Mucosa of gallbladder (tissue), 1 donor: ENCODE data around the gene PPARG. TPM values are rescaled to one million over a fixed set of nuclear protein-coding genes. Genes with fewer than 3 reads are reported as not detected.
A peak's percentile ranks its signal among the peaks of the same experiment; 100 is the strongest.
"Not testable (repeated sequence)": the region's sequence is repeated elsewhere in the genome, so short reads cannot be mapped to it uniquely, and the experiment has no call there.

Source experiments
- DNase-seq: peaks from one replicate; pipeline ENCODE4 v3.0.0-alpha.2; 2020; ENCODE audit warnings: low spot score
- total RNA-seq: library from RNA; stranded (reverse); gene quantifications from one replicate; pipeline ENCODE4 v1.2.1, GENCODE V29; 2021
- donor health status: DM: no; HTN: no; CAD: no.

Gene PPARG
- total RNA-seq, 1 donor from 2014 or later: 13.0 TPM

DNA sequence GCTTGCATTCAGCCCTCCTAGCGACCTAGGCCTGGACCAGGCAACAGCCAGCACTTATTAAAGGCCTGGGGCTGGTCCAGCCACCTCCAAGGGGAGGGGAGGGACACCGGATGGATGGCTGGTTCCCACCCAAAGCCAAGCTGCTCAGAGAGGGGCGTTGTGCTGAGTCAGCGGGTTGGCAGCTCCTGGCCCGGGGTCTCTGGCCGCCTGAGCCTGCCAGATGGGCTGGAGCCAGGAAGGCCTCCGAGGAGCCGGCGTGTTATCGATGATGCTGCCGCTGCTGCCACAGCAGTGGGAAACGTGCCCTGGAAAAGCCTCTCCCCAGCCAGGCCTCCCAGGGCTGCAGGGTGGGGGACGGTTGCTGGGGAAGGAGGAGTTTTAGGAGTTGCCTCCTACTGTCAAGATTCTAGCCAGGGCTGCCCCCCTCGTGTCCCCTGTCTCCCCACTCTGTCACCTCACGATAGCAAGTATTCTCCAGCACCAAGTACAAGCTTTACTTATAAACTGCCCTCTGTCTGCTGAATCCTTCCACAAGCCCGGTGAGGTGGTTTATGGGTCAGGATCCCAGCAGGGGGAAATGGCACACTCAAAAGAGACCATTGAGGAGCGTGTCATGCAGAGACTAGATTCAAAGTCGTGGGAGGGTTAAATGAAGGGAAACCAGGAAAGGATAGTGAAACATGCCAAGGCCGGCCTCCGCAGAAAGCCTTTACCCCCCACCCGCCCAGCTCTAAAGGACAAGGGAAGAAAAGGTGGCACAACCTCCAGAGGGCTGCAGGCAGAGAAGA, 152.3 kb downstream of the PPARG start:
- no peak for DNase-seq

- DNase-seq: no peak
These were observed 154.0 kb downstream of the PPARG start for GRCh38 chr3:12442654-12443501.

- no peak for DNase-seq
These were observed 155.1 kb downstream of the PPARG start for GRCh38 chr3:12443781-12444522.

DNA sequence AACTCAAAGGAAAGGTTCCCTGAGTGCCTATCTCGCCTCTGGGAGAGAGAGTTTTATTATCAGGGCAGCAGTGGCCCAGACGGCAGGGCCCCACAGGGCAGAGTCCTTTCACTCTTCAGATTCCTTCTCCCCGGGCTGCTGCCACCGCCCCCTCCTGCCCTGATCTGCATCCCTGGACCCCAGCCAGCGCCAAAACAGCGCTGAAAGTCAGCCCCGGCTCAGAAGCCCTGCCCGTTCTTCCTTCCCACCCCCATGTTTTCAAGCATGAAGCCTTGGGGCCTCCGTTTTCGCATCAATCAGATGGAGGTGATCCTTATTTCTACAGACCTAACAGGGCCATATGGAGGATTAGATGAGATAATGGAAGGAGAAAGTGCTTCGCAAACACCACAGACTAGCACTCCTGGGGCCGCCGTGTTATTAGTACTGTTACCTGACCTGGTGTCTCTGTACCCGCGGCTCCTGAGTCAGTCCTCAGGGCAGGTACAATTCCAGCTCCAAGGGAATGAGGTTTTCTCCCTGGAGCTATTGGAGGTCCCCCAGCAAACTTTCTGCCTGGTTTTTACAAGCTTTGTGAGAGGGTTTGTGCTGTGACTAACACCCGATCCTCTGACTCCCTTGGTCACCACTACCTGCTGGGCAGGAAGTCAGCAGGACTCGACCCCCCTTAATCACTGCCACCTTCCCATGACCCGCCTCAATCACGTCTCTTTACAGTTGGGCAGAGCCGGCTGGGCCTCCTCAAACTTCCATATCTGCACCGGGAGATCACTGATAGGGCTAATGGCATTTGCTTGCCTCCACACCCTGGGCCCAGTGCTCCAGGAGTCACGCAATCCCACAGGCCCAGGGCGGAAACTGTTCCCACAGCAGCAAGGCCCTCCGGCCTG, 156.0 kb downstream of the PPARG start:
- DNase-seq: peak; percentile 20

GRCh38 chr3:12445523-12446240, 156.8 kb downstream of the PPARG start:
- no peak for DNase-seq

DNA sequence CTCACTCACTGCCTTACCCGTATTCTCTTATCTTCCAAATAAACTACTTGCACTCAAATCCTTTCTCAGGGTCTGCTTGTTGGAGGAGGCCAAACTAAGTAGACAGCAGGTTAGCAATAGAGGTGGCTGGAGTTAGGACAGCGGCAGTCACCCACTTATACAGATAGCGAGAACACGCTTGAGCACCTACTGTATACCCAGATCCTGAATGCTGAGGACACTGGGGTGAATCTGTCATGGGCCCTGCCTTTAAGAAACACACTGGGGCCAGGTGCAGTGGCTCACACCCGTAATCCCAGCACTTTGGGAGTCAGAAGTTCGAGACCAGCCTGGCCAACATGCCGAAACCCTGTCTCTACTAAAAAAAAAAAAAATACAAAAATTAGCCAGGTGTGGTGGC, 157.4 kb downstream of the PPARG start:
- DNase-seq: no peak

DNA sequence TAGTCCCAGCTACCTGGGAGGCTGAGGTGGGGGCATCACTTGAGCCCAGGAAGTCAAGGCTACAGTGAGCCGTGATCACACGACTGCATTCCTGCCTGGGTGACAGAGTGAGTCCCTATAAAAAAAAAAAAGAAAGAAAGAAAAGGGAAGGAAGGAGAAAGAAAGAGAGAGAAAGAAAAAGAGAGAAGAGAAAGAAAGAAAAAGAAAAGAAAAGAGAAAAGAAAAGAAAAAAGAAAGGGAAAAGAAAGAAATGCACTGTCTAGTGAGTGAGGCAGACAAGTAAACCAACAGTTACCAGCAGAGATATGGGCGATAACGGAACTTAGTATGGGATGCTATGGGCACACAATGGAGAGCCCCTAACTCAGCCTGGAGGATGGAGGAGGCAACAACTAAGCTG, 158.2 kb downstream of the PPARG start:
- DNase-seq: no peak

DNA sequence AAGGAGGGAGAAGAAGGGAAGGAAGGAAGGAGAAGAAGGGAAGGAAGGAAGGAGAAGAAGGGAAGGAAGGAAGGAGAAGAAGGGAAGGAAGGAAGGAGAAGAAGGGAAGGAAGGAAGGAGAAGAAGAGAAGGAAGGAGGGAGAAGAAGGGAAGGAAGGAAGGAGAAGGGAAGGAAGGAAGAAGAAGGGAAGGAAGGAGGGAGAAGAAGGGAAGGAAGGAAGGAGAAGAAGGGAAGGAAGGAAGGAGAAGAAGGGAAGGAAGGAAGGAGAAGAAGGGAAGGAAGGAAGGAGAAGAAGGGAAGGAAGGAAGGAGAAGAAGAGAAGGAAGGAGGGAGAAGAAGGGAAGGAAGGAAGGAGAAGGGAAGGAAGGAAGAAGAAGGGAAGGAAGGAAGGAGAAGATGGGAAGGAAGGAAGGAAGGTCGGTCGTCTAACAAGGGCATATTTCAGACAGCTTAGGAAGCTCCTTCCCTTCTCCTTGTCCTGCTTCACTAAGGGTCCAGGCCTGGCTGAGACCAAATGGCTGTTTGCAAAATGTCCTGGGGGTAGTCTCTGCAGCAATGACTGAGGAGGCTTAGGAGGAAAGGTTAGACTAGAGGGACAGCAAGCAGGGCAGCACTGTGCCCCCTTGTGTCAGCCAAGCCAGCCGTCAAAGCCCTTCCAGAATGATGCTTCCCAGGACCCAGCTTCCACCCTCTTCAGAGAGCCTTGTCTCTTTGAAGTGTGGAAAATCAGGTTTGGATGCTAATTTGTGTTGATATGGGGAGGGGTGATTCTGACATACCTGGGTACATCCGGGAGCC, 159.7 kb downstream of the PPARG start:
- DNase-seq: not testable (repeated sequence)

DNA sequence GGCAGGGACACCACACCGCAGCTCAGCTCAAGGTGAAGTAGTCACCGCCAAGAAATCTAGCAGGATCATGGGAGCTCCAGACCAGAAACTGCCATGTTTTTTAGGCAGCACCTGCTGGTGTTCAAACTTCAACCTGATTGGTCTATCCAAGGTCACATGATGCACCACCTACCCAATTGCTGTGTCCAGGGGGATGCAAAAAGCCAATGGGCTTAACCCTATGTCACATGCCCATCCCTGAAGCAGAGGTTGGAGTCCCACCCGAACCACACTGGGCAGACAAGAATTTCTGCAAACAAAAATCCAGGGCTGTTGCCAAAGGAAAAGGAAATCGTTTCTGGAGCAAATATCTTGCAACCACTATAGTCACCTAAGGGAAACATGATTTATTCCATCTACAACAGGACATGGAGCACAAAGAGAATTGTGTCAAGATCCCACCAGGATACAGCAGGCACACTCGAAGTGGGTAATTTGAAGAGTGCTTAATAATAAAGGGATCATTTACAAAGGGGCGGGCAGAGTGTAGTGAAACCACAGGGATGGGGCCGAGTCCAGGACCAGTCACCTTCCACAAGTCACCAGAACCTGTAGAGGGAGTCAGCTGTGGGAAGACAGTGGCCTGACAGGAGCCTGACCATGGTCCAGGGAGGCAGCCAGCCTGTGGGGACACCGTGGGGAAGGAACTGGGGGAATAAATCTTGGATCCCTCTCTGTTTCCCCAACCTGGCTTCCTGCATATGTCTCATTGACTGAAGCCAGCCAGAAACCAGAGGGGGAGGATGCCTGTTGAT, 161.2 kb downstream of the PPARG start:
- DNase-seq: no peak

DNA sequence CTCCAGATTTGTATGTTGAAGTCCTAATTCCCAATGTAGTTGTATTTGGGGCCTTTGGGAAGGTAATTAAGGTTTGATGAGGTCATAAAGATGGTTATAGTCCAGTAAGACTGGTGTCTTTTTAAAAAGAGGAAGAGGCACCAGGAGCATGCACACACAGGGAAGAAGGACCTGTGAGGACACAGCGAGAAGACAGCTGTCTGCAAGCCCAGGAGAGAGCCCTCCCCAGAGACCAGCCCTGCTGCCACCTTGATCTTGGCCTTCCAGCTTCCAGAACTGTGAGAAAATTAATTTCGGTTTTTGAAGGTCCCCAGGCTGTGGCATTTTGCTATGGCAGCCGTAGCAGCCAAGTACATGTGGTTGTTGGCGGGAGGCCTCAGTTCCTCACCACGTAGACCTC, 162.6 kb downstream of the PPARG start:
- no peak for DNase-seq

GRCh38 chr3:12451960-12452359, 163.1 kb downstream of the PPARG start:
- no peak for DNase-seq

DNA sequence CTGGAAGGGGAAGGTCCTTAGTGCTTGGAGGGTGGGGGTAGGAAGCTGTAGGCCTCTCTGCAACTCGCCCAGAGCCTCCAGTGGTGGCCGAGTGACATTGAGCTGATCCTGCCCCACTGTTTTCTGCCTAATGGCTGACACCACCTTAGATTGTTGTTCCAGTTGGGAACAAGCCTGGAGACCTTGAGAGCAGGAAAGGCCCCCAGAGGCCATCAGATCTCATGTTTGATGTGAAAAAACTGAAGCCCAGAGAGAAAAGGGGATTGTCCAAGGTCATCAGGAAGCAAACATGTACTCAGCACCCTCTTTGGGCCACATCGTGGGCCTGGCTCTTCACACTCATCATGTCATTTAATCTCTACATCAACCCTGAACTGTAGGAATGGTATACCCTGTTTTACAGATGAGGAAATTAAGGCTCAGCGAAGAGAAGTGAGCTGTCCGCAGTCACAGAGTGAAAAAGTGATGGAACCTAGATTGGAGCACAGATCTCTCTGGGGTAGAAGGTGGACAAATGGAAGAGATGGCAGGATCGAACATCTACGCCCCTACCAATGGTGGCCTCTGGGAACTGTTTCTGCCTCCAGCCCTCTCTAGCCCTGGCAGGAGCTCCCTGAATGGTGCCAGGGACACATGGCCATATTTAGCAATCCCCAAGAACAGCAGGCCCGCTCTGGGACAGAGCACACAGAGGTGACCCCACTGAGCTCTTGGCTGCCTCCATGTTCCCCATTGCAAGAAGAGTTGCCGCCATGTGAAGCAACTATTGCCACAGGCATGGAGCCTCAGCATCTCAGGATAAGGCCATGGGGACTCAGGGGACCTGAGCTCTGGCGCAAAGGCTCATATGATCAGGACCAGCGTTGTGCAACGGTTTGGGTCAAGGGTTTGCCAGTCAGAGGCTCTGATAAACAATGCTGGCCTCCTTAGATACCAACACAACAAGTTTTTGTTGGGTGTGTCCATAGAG, 163.8 kb downstream of the PPARG start:
- DNase-seq: no peak

DNA sequence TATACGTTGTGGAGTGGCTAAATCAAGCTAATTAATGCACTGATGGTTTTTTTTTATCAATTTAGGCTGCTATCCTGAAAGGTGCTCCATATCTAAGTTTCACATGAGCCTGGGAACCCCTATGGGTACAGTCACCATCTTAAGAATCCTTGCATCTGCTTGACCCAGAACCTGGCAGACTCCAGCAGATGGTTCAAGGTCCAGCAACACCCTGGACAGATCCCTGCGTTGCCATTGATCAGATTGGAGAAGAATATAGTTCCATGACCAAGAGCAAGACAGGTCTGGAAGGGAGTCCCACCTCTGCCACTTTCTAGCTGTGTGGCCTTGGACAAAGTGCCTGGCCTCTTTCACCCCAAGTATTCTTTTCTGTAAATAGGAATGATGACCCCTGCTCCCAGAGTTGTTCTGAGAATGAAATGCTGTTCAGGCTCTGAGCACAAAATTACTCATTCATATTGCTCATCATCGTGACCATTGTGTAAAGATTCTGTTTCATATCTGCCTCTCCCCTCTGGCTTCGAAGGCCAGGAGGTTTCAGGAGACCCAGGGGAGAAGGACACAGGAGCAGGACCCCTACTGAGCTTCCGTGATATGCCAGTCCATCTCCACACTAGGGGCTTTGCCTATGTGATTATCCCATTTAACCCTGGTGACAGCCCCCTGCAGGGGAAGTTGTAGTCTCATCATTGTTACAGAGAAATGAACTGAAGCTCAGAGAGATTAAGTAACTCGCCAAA, 165.4 kb downstream of the PPARG start:
- DNase-seq: no peak

- no peak for DNase-seq
These were observed 165.9 kb downstream of the PPARG start for GRCh38 chr3:12454816-12455121.

DNA sequence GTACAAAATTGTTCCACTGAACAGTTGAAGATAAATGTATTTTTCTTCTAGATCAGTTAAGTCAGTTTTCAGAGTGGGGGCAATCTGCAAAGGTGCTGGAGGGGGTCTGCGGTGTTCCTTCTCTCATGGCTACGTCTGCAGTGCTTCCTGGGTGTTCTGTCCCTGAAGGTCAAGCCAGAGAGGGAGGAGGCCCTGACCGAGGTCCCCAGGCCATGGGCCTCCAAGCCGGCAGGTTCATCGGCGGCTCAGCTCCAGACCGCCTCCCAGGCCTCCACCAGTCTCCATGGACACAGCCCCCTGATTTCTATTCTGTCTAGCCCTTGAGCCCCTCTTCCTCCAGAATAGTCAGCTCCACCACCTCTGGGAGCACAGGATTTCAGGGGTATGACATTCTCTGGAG, 166.9 kb downstream of the PPARG start:
- DNase-seq: no peak

- DNase-seq: no peak
These were observed 167.6 kb downstream of the PPARG start for GRCh38 chr3:12456441-12456840.

DNA sequence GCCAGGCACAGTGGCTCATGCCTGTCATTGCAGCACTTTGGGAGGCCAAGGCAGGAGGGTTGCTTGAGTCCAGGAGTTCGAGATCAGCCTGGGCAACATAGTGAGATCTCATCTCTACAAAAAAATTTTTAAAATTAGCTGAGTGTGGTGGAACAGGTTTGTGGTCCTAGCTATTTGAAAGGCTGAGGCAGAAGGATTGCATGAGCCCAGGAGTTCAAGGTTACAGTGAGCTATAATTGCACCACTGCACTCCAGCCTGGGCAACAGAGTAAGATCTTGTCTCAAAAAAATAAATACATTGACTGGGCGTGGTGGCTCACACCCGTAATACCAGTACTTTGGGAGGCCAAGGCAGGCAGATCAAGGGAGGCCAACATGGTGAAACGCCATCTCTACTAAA, 168.5 kb downstream of the PPARG start:
- DNase-seq: not testable (repeated sequence)
